Measurements from ENCODE around the gene USB1.

USB1 gene
- total RNA-seq = 13.3 to 40.0 (median 21.0) reads per million in 4 experiments

GRCh38 chr16:58000706-58001676 lies at the start of gene USB1:
Gene USB1, plus strand, starts transcription at chr16:58001407. Its CDS starts 77 bp downstream, at chr16:58001484.
- DNase-seq = peak; percentile 79

- no peak for DNase-seq
Measured at GRCh38 chr16:57952909-57953308, 48.3 kb upstream of the USB1 start.

GRCh38 chr16:57953857-57954256 lies 47.4 kb upstream of the USB1 start:
- no peak for DNase-seq

DNA sequence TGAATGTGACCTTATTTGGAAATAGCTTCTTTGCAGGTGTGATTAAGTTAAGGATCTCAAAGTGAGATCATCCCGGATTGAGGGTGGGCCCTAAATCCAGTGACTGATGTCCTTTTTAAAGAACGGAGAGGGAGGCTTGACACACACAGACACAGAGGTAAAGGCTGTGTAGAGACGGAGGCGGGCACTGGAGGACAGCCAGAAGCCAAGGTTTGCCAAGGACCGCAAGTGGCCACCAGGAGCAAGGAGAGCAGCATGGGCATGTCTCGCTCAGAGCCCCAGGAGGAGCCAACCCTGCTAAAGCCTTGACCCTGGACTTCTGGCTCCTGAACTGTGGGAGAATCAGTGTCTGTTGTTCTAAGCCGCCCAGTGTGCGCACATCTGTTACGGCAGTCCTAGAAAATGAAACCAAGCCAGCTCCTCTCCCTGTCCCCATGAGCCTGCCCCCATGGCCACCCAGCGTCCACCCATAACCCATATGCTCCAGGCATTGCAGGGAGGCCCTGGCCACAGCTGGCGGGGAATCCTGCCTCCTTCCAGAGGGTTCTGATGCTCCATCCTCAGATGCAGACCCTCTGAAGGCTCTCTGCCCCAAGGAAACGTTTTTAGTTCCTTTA lies 45.5 kb upstream of the USB1 start:
- DNase-seq = no peak

DNA sequence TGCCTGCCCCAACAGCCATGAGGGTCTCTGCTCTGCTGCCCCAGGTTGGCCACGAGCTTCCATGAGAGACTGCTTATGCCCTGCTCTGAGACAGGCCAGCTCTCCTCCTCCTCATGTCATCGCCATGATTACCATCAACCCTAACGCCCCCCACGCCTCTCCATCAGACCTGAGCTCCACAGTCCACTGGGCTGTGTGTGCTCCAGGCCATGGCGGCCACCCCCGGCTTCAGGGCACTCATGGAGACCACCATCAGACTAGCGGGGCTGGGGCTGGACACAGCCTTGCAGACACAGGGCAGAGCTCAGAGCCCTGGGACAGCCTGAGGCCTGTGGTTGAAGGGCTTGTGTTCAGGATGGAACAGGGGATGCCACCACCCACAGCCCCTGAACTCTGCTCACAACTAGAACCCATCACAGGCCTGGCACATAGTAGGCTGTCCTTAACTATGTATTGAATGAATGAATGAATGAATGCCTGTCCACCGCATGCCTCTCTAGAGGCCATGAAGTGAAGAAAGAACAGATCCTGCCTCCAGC lies 44.9 kb upstream of the USB1 start:
- DNase-seq = no peak

DNA sequence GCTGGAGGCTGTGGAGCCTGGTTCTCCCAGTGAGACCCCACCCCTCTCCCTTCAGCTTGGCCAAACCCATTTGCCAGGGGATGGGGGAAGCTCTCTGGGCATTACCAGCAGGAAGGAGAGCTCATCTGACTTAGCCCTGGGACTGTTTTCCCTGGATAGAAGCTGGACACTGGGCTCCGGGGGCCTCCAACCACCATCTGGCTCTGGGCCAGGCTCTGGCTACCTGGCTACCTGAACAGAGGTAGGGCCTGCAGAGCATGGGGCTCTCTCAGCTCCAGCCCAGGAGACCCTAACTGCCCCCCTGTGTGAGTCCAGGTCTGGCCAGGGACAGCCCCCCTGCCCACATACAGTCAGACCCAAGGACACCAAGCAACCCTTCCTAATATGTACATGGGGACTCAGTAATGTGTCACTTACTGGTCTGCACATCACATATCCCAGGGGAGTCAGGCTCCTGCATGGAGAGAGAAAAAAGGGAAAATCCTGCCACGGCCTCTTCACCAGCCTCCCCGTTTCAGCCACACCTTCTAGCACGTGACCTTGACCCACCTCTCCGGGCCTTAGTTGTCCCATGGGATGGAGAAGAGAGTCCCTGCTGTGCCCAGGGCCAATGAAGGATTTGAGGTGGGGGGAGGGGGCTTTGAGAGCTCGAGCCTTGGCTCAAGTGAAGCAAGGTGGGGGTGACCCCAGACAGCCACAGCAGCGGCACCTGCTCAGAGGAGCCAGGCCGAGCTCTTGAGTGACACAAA lies 44.1 kb upstream of the USB1 start:
- no peak for DNase-seq

DNA sequence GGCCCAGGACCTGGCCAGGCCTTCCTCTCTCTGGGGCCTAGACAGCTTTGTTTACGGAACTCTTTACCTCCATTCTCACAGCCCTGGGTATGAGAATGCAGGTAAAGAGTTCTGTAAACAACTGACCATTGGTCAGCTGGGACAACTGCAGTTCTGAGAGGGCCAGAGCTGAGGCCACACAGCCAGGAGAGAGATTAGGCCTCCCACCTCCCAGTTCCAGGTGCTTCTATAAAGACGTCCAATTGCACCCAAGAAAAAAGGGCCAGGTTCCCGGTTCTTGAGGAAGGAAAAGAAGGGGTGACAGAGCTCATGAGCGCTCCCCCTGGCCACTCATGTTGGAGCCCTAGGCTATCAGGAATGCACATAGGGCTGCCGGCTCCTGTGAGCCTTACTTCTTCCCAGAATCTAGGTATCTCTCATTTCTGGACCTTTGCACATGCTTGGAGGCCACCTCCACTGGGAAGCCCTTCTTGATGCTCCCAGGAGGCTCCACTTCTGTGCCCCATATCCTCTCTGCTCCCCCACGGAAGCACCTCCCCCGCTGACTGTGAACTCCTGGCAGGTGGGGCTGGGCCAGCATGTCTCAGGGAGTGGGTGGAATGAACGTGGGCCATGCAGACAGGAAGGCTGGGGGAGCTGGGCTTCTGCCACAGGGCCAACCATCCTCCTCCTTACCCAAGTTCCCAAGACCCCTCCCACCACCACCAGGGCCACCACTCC lies 43.4 kb upstream of the USB1 start:
- DNase-seq = no peak

GRCh38 chr16:57958544-57958943 lies 42.7 kb upstream of the USB1 start:
- DNase-seq = no peak

GRCh38 chr16:57959121-57959520 lies 42.1 kb upstream of the USB1 start:
- DNase-seq = no peak

GRCh38 chr16:57959804-57960203 lies 41.4 kb upstream of the USB1 start:
- DNase-seq = no peak

DNA sequence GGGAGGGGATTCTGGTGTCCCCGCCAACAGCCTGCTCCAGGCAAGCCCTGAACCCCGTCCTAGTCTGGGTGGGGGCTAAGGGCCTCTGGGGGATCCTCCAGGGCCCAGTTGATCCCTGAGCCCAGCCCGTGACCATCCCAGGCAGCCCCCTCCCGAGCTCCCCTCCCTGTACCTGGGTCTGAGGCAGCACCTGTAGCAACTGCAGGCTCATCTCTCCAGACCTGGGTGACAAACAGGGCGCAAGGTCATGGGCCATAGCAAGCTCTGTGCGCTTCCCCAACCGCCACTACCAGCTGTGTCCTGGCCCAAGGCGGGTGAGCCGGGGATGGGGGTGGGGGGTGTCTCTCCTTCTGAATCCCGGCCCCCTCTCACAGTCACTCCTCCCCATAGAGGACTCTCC lies 40.9 kb upstream of the USB1 start:
- DNase-seq = no peak

GRCh38 chr16:57960826-57961472 lies 40.3 kb upstream of the USB1 start:
- DNase-seq = no peak

DNA sequence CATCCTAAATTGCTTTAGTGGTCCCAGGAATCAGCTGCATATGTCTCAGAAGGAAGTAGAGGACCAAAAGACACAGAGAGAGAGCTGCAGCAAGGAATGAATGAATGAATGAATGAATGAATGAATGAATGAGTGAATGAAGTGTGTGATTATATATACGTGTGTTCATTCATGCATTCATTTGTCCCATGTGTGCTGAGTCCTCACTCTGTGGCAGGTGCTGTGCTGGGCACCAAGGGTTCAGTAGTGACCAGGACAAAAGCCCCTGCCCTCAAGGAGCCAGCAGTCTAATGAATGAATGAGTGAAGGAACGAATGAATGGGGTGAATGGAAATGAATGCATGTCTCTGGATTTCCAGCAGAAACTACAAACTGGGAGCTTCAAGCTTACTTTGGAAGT lies 39.7 kb upstream of the USB1 start:
- no peak for DNase-seq

DNA sequence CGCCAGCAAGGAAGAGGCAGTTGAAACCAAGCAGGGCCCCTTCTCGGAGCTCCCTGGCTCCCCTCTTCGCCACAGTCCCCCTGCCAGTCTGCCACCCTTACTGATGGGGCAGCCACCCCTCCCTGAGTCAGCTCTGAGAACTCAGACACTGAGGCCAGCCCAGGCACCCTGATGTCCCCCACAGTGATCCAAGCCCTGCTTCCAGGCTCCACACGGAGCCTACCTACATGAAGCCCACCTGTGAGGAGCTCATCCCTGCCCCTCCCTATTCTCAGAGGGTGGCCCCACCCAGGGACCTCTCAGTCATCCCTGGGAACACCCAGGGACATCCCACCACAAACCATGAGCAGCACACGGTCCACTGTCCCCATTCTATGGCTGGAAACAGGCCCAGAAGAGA lies 39.2 kb upstream of the USB1 start:
- no peak for DNase-seq

- no peak for DNase-seq
Measured at GRCh38 chr16:57962756-57963155, 38.5 kb upstream of the USB1 start.

- no peak for DNase-seq
Measured at GRCh38 chr16:57964157-57964700, 37.0 kb upstream of the USB1 start.

- no peak for DNase-seq
Measured at GRCh38 chr16:57966204-57966771, 34.9 kb upstream of the USB1 start.

- no peak for DNase-seq
Measured at GRCh38 chr16:57966986-57967385, 34.2 kb upstream of the USB1 start.

DNA sequence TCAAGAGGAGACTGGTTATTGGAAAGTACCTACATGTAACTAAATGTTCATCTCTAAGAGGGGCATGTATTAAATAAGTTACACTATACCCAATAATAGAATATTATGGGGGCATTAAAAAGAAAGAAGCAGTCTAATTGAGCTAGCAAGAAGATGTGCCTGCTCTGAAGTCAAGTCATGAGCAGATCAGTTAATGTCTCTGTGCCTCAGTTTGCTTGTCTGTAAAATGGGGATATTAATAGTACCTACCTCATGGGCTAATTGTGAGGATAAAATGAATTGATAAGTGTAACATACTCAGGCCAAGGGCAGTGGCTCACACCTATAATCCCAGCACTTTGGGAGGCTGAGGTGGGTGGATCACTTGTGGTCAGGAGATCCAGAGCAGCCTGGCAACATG lies 33.3 kb upstream of the USB1 start:
- DNase-seq = no peak

DNA sequence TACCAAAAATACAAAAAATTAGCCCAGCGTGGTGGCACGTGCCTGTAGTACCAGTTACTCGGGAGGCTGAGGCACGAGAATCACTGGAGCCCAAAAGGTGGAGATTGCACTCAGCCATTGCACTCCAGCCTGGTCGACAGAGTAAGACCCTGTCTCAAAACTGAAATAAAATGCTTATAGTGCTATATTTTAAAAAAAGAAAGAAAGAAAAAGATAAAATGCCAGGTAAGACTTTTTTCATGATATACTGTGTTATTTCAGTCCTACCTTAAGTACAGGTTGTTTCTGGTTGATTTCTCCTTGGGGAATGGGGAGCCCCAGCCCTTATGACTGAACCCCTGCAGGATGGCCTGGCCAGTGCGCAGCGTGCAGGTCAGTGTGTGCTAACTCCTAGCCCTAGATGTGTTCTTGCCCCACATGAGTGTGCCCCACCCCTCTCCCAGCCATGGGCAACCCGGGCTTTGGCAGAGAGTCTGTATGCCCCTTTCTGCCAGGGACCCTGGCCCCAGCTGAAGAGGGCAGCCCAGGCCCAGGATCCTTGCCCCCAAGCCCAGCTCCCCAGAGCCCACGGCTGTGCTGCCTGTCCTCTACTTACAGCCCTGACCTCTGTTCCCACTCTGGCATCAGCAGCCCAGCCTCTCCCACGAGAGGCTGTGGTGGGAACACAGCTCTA lies 31.6 kb upstream of the USB1 start:
- DNase-seq = no peak

GRCh38 chr16:57970319-57970718 lies 30.9 kb upstream of the USB1 start:
- DNase-seq = no peak

Measured in effector CD8-positive, alpha-beta T cell (primary cell).